ENCODE results near the gene COL9A3. TPM values are rescaled to one million over a fixed set of nuclear protein-coding genes. Genes with fewer than 3 reads are reported as not detected.
"Not testable (repeated sequence)": the region's sequence is repeated elsewhere in the genome, so short reads cannot be mapped to it uniquely, and the experiment has no call there.

Gene COL9A3
- total RNA-seq, 1 donor from 2014 or later, result 576 TPM

DNA sequence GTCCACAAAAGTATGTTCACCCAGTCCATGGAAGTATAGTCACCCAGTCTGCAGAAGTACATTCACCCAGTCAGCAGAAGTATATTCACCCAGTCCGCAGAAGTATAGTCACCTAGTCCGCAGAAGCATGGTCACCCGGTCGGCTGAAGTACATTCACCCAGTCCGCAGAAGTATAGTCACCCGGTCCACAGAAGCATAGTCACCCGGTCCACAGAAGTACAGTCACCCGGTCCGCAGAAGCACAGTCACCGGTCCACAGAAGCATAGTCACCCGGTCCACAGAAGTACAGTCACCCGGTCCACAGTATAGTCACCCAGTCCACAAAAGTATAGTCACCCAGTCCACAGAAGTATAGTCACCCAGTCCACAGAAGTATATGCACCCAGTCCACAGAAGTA lies 36.0 kb downstream of the COL9A3 start:
- peaks cover 30% of the 10 kb centered on the region for H3K36me3 Mint-ChIP-seq
- H3K27ac Mint-ChIP-seq, result no peak overlapping the region
- no peaks in the 10 kb centered on the region for H3K9me3 Mint-ChIP-seq
- no peaks in the 10 kb centered on the region for H3K4me1 Mint-ChIP-seq
- H3K27me3 Mint-ChIP-seq (ENCODE audit: low read depth), result no peaks in the 10 kb centered on the region
- no peak overlapping the region for H3K4me3 Mint-ChIP-seq
- TF ChIP-seq, protein P1, sequence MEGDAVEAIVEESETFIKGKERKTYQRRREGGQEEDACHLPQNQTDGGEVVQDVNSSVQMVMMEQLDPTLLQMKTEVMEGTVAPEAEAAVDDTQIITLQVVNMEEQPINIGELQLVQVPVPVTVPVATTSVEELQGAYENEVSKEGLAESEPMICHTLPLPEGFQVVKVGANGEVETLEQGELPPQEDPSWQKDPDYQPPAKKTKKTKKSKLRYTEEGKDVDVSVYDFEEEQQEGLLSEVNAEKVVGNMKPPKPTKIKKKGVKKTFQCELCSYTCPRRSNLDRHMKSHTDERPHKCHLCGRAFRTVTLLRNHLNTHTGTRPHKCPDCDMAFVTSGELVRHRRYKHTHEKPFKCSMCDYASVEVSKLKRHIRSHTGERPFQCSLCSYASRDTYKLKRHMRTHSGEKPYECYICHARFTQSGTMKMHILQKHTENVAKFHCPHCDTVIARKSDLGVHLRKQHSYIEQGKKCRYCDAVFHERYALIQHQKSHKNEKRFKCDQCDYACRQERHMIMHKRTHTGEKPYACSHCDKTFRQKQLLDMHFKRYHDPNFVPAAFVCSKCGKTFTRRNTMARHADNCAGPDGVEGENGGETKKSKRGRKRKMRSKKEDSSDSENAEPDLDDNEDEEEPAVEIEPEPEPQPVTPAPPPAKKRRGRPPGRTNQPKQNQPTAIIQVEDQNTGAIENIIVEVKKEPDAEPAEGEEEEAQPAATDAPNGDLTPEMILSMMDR (IDR thresholded peaks at IDR 0.05; ENCODE audit: unreplicated experiment), result no peak
- DNase-seq (ENCODE audit: low spot score in 2 of 2, unreplicated experiment in 2 of 2), result no peak

DNA sequence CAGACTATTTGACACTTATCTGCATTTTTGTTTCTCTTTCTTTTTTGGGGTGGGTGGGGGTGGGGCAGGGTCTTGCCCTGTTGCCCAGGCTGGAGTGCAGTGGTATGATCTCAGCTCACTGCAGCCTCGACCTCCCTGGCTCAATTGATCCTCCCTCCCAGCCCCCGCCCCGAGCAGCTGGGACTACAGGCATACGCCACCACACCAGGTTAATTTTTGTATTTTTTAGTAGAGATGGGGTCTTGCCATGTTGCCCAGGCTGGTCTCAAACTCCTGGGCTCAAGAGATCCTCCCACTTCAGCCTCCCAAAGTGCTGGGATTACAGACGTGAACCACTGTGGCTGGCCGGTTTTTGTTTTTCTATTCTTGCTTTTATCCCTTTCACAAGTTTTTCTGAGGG lies 36.5 kb downstream of the COL9A3 start:
- not testable (repeated sequence) for DNase-seq (ENCODE audit: low spot score in 2 of 2, unreplicated experiment in 2 of 2); H3K27me3 Mint-ChIP-seq (ENCODE audit: low read depth); H3K4me1 Mint-ChIP-seq; H3K4me3 Mint-ChIP-seq; H3K27ac Mint-ChIP-seq; H3K9me3 Mint-ChIP-seq
- H3K36me3 Mint-ChIP-seq, result peaks cover 30% of the 10 kb centered on the region

DNA sequence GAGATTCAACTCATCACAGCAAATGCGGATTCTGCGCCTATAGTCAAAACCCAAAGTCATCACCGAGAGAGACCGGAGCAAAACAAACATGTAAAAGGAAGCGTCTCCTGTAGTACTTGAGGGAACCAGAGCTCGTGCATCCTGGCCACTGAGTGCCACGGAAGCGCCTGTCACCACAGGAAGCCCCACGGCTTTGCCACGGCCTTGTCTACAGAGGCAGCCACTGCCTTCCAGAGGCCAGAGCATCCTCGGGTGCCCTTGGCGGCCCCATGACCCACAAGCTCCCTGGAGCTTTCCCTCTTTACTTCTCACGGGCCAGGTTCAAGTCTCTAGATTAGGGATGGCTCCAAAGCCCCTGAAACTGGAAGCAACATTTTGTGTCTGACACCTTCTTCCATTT lies 37.3 kb downstream of the COL9A3 start:
- Mint-ChIP-seq H3K27me3 (ENCODE audit: low read depth) (no peaks in the 10 kb centered on the region), H3K36me3 (peaks cover 30% of the 10 kb centered on the region), H3K4me3 (no peak overlapping the region), H3K27ac (no peak overlapping the region), H3K4me1 (peaks cover 2% of the 10 kb centered on the region), H3K9me3 (no peaks in the 10 kb centered on the region)
- no peak for DNase-seq (ENCODE audit: low spot score in 2 of 2, unreplicated experiment in 2 of 2)
- TF ChIP-seq, protein P1 (IDR thresholded peaks at IDR 0.05; ENCODE audit: unreplicated experiment), result no peak

DNA sequence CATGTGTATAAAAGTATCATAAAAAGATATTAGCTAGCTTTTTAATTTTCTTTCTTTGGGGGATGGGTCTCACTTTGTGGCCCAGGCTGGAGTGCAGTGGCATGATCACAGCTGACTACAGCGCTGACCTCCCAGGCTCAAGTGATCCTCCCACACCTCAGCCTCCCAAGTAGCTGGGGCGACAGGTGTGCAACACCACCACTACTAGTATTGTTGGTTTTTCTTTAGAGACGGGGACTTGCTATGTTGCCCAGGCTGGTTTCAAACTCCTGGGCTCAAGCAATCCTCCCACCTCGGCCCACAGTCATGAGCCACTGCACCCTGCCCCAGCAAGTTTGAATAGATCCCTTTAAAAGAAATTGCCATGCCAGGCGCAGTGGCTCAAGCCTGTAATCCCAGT lies 38.3 kb downstream of the COL9A3 start:
- H3K27me3 Mint-ChIP-seq (ENCODE audit: low read depth), result peaks cover 6% of the 10 kb centered on the region
- DNase-seq (ENCODE audit: low spot score in 2 of 2, unreplicated experiment in 2 of 2), result no peak

DNA sequence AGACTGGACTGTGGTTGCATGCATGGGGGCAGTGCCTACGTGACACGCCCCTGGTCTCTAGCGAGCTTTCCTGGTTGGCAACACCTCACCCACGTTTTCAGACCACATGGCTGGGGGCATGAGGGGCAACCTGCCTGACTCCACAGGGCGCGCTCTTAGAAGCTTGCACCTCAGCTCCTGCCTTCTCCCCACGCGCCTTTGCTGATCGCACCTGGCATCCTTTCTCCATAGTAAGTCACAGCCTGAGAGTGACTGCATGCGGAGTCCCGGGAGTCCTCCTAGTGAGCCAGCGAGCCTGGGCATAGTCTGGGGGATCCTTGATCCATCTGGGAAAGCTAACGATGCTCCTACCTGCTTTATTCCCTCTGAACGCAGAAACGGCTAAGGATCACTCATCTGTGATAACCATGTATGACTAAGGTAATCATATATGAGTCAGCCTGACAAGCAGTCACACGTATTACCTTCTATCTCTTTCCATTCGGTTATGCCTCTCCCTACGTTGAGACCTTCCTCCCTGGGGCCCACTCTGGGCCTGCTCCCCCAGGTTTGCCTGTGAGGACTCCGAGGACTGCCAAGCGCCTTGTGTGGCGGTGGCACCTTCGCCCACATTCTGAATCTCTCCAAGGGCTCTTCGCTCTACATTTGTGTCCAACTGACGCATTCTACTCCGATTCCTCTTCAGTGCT lies 40.2 kb downstream of the COL9A3 start:
- peaks cover 30% of the 10 kb centered on the region for H3K36me3 Mint-ChIP-seq
- TF ChIP-seq, protein P1 (IDR thresholded peaks at IDR 0.05; ENCODE audit: unreplicated experiment), result no peak
- no peak overlapping the region for H3K4me3 Mint-ChIP-seq
- no peak for DNase-seq (ENCODE audit: low spot score in 2 of 2, unreplicated experiment in 2 of 2)
- peaks cover 11% of the 10 kb centered on the region for H3K27me3 Mint-ChIP-seq (ENCODE audit: low read depth)
- H3K9me3 Mint-ChIP-seq, result no peaks in the 10 kb centered on the region
- peaks cover 18% of the 10 kb centered on the region for H3K4me1 Mint-ChIP-seq
- no peak overlapping the region for H3K27ac Mint-ChIP-seq

More for the DNA sequence above, 38.3 kb downstream of the COL9A3 start:
- Mint-ChIP-seq H3K9me3 (no peaks in the 10 kb centered on the region), H3K36me3 (peaks cover 30% of the 10 kb centered on the region), H3K4me1 (peaks cover 11% of the 10 kb centered on the region), H3K4me3 (no peak overlapping the region), H3K27ac (no peak overlapping the region)
- TF ChIP-seq, protein P1 (IDR thresholded peaks at IDR 0.05; ENCODE audit: unreplicated experiment), result no peak

DNA sequence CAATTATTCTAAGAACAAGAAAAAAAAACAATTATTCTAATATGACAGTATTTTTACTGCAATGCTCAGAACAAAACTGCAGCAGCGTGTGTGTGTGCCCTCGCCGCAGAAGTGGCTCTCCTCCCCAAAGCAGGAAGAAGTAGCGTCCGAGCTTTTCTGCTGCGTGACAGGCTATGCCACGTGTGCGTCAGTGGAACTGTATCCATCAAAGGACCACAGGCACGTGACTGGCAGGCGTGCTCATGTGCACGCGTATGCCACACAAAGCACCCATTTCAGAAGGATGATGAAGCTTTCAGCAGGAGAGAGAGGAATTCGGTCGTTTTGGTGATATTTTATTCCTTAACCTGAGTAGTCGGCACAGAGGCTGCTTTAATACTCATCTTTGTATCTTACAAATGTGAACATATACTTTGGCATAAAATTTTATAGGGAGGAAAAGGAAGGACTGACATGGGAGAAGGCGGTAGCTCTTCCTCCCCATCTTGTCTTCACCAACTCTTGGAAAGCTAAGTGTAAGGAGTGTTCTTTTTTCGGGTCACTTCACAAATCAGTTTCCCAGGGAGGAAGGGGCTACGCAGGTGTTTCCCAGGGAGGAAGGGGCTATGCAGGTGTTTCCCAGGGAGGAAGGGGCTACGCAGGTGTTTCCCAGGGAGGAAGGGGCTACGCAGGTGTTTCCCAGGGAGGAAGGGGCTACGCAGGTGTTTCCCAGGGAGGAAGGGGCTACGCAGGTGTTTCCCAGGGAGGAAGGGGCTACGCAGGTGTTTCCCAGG lies 41.4 kb downstream of the COL9A3 start:
- peaks cover 25% of the 10 kb centered on the region for H3K4me1 Mint-ChIP-seq
- no peaks in the 10 kb centered on the region for H3K9me3 Mint-ChIP-seq
- no peak overlapping the region for H3K27ac Mint-ChIP-seq
- TF ChIP-seq, protein P1 (IDR thresholded peaks at IDR 0.05; ENCODE audit: unreplicated experiment), result no peak
- no peak overlapping the region for H3K4me3 Mint-ChIP-seq
- DNase-seq (ENCODE audit: low spot score in 2 of 2, unreplicated experiment in 2 of 2), result no peak
- peaks cover 24% of the 10 kb centered on the region for H3K36me3 Mint-ChIP-seq
- peaks cover 11% of the 10 kb centered on the region for H3K27me3 Mint-ChIP-seq (ENCODE audit: low read depth)

All from mesothelial cell of epicardium (in vitro differentiated cells).